Measurements from ENCODE around the gene TSKS.

The TSKS gene

DNA sequence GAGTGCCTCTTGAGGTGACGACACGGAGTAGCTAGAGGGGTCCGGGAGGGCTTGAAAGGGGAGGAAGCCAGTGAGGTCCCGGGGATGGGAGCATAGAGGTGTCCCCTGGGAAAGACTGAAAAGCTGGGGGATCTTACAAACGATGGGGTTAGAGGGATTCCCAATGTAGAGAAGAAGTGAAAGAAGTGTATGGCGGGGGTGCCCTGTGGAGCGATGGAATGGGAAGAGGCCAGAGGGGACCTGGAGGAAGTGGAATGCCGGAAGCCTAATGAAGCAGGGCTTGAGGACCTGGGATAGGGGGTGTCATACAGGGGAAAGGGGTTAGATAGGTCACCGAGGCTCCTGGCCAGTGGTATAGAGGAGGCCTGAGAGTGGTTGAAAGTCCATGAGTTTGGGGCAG is 4.3 kb upstream of the TSKS start (continued):
- TF ChIP-seq ZNF274 (IDR thresholded peaks at IDR 0.05; ENCODE audit: low read length) (no peak), ZNF274 (tag by site-specific recombination; IDR thresholded peaks at IDR 0.05; ENCODE audit: borderline replicate concordance) (no peak), ZBTB26 (tag by site-specific recombination; optimal IDR thresholded peaks at IDR 0.05) (peak; percentile 14)

- Histone ChIP-seq H3K27ac (ENCODE audit: extremely low read depth, low read depth, low read length) (peak within 1 kb of the TSS; percentile 88), H3K9me3 (ENCODE audit: control insufficient read depth, insufficient read depth, low read depth, low read length) (no peaks in the 10 kb centered on the region), H3K4me1 (ENCODE audit: control insufficient read depth, insufficient read depth, low read length) (peaks cover 20% of the 10 kb centered on the region), H3K36me3 (ENCODE audit: control insufficient read depth in 2 of 2, insufficient read depth in 1 of 2, low read length in 2 of 2) (peaks cover 0 to 2% of the 10 kb centered on the region in 2 experiments; a peak in 1 of 3 replicates), H3K4me3 (ENCODE audit: low read depth, low read length) (peak within 1 kb of the TSS; percentile 98)
- ChIA-PET POLR2A (interaction anchor here (0.5 to 2.1 kb wide), 34 partner anchors 9 to 788 kb away, joined by 3 to 15 read pairs (median 4); partner anchors contain the start of genes ADM5, AKT1S1, BCL2L12 and FUZ), CTCF (interaction anchor here (0.5 to 1.5 kb wide), 4 partner anchors 49 to 227 kb away, joined by 3 to 9 read pairs (median 4); no protein-coding TSS in a partner anchor)
- TF ChIP-seq ZNF704 (tag by site-specific recombination; IDR thresholded peaks at IDR 0.05): no peak
- TF ChIP-seq ZNF302 (tag by site-specific recombination; IDR thresholded peaks at IDR 0.05; ENCODE audit: low read depth): no peak
- no peak for TF ChIP-seq ZNF701 (tag by site-specific recombination; IDR thresholded peaks at IDR 0.05)
- TF ChIP-seq GLIS1 (tag by site-specific recombination; IDR thresholded peaks at IDR 0.05): peak; percentile 13; the same call in 1 of the 2 replicates
- TF ChIP-seq, protein P1, sequence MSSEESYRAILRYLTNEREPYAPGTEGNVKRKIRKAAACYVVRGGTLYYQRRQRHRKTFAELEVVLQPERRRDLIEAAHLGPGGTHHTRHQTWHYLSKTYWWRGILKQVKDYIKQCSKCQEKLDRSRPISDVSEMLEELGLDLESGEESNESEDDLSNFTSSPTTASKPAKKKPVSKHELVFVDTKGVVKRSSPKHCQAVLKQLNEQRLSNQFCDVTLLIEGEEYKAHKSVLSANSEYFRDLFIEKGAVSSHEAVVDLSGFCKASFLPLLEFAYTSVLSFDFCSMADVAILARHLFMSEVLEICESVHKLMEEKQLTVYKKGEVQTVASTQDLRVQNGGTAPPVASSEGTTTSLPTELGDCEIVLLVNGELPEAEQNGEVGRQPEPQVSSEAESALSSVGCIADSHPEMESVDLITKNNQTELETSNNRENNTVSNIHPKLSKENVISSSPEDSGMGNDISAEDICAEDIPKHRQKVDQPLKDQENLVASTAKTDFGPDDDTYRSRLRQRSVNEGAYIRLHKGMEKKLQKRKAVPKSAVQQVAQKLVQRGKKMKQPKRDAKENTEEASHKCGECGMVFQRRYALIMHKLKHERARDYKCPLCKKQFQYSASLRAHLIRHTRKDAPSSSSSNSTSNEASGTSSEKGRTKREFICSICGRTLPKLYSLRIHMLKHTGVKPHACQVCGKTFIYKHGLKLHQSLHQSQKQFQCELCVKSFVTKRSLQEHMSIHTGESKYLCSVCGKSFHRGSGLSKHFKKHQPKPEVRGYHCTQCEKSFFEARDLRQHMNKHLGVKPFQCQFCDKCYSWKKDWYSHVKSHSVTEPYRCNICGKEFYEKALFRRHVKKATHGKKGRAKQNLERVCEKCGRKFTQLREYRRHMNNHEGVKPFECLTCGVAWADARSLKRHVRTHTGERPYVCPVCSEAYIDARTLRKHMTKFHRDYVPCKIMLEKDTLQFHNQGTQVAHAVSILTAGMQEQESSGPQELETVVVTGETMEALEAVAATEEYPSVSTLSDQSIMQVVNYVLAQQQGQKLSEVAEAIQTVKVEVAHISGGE (tag by site-specific recombination; conservative IDR thresholded peaks at IDR 0.05; ENCODE audit: low read depth): 0 out of 2 replicates have a peak, but pooled peaks have one; percentile 34
- no peak for TF ChIP-seq ZBTB48 (tag by site-specific recombination; IDR thresholded peaks at IDR 0.05)
- TF ChIP-seq KLF10 (tag by site-specific recombination; IDR thresholded peaks at IDR 0.05): no peak
- peak; percentile 61 for TF ChIP-seq ZBTB26 (tag by site-specific recombination; optimal IDR thresholded peaks at IDR 0.05)
- no peak for TF ChIP-seq REPIN1 (tag by site-specific recombination; IDR thresholded peaks at IDR 0.05; ENCODE audit: low read depth)
- TF ChIP-seq, protein P2, sequence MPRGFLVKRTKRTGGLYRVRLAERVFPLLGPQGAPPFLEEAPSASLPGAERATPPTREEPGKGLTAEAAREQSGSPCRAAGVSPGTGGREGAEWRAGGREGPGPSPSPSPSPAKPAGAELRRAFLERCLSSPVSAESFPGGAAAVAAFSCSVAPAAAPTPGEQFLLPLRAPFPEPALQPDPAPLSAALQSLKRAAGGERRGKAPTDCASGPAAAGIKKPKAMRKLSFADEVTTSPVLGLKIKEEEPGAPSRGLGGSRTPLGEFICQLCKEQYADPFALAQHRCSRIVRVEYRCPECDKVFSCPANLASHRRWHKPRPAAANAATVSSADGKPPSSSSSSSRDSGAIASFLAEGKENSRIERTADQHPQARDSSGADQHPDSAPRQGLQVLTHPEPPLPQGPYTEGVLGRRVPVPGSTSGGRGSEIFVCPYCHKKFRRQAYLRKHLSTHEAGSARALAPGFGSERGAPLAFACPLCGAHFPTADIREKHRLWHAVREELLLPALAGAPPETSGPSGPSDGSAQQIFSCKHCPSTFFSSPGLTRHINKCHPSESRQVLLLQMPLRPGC (tag by site-specific recombination; IDR thresholded peaks at IDR 0.05): no peak
- TF ChIP-seq ZSCAN30 (tag by site-specific recombination; IDR thresholded peaks at IDR 0.05): 0 out of 2 replicates have a peak, but pooled peaks have one; percentile 27
- TF ChIP-seq, protein P3, sequence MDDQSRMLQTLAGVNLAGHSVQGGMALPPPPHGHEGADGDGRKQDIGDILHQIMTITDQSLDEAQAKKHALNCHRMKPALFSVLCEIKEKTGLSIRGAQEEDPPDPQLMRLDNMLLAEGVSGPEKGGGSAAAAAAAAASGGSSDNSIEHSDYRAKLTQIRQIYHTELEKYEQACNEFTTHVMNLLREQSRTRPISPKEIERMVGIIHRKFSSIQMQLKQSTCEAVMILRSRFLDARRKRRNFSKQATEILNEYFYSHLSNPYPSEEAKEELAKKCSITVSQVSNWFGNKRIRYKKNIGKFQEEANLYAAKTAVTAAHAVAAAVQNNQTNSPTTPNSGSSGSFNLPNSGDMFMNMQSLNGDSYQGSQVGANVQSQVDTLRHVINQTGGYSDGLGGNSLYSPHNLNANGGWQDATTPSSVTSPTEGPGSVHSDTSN (CRISPR knock-in tag; IDR thresholded peaks at IDR 0.05): peak; percentile 13; the same call in 1 of the 2 replicates
- TF ChIP-seq ZNF623 (tag by site-specific recombination; IDR thresholded peaks at IDR 0.05): no peak
Observed at GRCh38 chr19:49766930-49767299, 3.8 kb upstream of the TSKS start, which contains the start of gene AP2A1. Gene AP2A1, plus strand, starts transcription at chr19:49767001. Its CDS starts 133 bp downstream, at chr19:49767134.
